GM21717 (cell line): ENCODE data around the gene RINL.

Experiments used
- ATAC-seq: cut with Tn5 transposase; IDR thresholded peaks from one replicate; pipeline ENCODE4 v1.9.1; 2021; ENCODE audit warnings: mild to moderate bottlenecking, moderate library complexity; ENCODE audit not compliant: unreplicated experiment

The RINL gene

GRCh38 chr19:38877781-38878574, at the start of gene RINL:
Gene RINL, minus strand, starts transcription at chr19:38878275. Its CDS starts 1,533 bp downstream, at chr19:38876742.
- no peak for ATAC-seq

GRCh38 chr19:38924388-38924787, 46.3 kb upstream of the RINL start:
- no peak for ATAC-seq

GRCh38 chr19:38922482-38922881, 44.4 kb upstream of the RINL start:
- ATAC-seq, result no peak

- ATAC-seq, result no peak
These were observed 43.6 kb upstream of the RINL start for GRCh38 chr19:38921420-38922274.

- ATAC-seq, result no peak
These were observed 42.7 kb upstream of the RINL start for GRCh38 chr19:38920602-38921419.

GRCh38 chr19:38919837-38920601, 41.9 kb upstream of the RINL start:
- ATAC-seq, result no peak

GRCh38 chr19:38918526-38918925, 40.5 kb upstream of the RINL start:
- no peak for ATAC-seq

- no peak for ATAC-seq
These were observed 39.9 kb upstream of the RINL start for GRCh38 chr19:38917921-38918491.

GRCh38 chr19:38917516-38917915, 39.4 kb upstream of the RINL start:
- ATAC-seq, result no peak

- ATAC-seq, result no peak
These were observed 37.5 kb upstream of the RINL start for GRCh38 chr19:38915329-38916321.

GRCh38 chr19:38913958-38914357, 35.9 kb upstream of the RINL start:
- ATAC-seq, result no peak

- ATAC-seq, result no peak
These were observed 34.8 kb upstream of the RINL start for GRCh38 chr19:38912600-38913514.

- ATAC-seq, result no peak
These were observed 33.4 kb upstream of the RINL start for GRCh38 chr19:38911388-38912001.

- no peak for ATAC-seq
These were observed 32.4 kb upstream of the RINL start for GRCh38 chr19:38910488-38910887.

GRCh38 chr19:38908911-38909310, 30.8 kb upstream of the RINL start:
- ATAC-seq, result no peak

- no peak for ATAC-seq
These were observed 29.6 kb upstream of the RINL start for GRCh38 chr19:38907670-38908069.

GRCh38 chr19:38907227-38907626, 29.2 kb upstream of the RINL start:
- ATAC-seq, result no peak
